LNCAP (cell line): Measurements from ENCODE around the gene RTCB.

ENCODE experiments used
- CTCF ChIP-seq: fragments of 450-650 bp; IDR thresholded peaks from 2 replicates; pipeline ENCODE4 v1.5.1; 2017; ENCODE audit warnings: mild to moderate bottlenecking

RTCB gene

DNA sequence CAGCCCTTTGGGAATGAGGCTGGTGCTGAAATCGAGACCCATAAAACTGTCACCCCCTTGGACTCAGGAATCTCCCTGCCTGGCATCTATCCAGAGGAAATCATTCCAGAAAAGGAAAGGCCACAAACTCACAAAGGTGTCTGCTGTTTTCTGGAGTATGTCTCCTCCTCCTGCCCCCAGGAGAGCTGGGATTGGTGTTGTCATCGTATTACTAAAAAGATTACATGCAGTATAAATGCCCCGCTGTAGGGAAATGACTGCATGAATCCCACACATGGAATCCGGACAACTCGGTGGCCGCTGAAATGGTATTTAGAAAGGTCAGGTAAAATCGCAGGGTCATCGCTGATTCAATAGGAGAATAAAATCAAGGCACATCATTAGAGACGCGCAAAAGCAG lies 73.3 kb downstream of the RTCB start:
- TF ChIP-seq CTCF, result no peak
